Chondrocyte (in vitro differentiated cells): ENCODE results near the gene SBDS. TPM values are rescaled to one million over a fixed set of nuclear protein-coding genes. Genes with fewer than 3 reads are reported as not detected.

Source experiments
- DNase-seq: peaks from one replicate; pipeline ENCODE4 v3.0.0; 2021; ENCODE audit warnings: mixed read lengths, low spot score
- H3K27ac Mint-ChIP-seq: one replicate; pipeline ENCODE4 v1.8.0; 2021; ENCODE audit warnings: mild to moderate bottlenecking, moderate library complexity, mixed read lengths; ENCODE audit not compliant: unreplicated experiment
- H3K27me3 Mint-ChIP-seq: 2 replicates; pipeline ENCODE4 v1.8.0; 2021; ENCODE audit warnings: low read depth, mixed read lengths
- H3K36me3 Mint-ChIP-seq: 2 replicates; pipeline ENCODE4 v1.8.0; 2021; ENCODE audit warnings: low read depth, mixed read lengths
- H3K4me1 Mint-ChIP-seq: 2 replicates; pipeline ENCODE4 v1.8.0; 2021; ENCODE audit warnings: low read depth, mild to moderate bottlenecking, mixed read lengths
- H3K4me3 Mint-ChIP-seq: one replicate; pipeline ENCODE4 v1.8.0; 2021; ENCODE audit warnings: mild to moderate bottlenecking, moderate library complexity, mixed read lengths; ENCODE audit not compliant: unreplicated experiment
- H3K9me3 Mint-ChIP-seq: 2 replicates; pipeline ENCODE4 v1.8.0; 2021; ENCODE audit warnings: low read depth, mixed read lengths
- CTCF ChIP-seq: fragments of 200-600 bp; sonication (generic); IDR thresholded peaks from 2 replicates; pipeline ENCODE4 v1.5.0; 2021; ENCODE audit warnings: antibody characterized with exemption, mild to moderate bottlenecking, moderate library complexity
- total RNA-seq: library from RNA; stranded (reverse); gene quantifications from 3 replicates; pipeline ENCODE4 v1.2.1, GENCODE V29; 2021

SBDS gene
- total RNA-seq, 1 donor from 2014 or later, result 146 TPM

DNA sequence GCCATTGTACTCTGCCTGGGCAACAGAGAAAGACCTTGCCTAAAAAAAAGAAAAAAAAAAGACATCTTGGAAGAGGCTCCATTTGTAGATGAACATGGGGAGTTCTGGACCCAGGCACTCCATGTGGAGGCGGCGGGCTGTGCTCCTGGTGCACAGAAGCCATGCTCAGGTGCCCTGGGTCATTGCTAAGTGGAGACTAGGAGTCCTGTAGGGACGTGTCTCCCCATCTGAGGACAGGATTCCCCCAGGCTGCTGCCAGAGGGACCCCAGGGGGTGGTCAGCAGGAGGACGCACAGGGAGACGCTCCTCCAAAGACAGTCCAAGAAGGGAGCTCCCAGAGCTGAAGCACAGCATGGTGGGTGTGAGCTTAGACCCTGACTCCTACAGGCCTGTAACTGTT, 34.3 kb downstream of the SBDS start:
- DNase-seq, result peak; percentile 53
- no peaks in the 10 kb centered on the region for H3K9me3 Mint-ChIP-seq
- H3K4me1 Mint-ChIP-seq, result peaks cover 30% of the 10 kb centered on the region
- no peak overlapping the region for H3K27ac Mint-ChIP-seq
- no peak overlapping the region for H3K4me3 Mint-ChIP-seq
- TF ChIP-seq CTCF, result no peak
- no peaks in the 10 kb centered on the region for H3K27me3 Mint-ChIP-seq
- peaks cover 8% of the 10 kb centered on the region for H3K36me3 Mint-ChIP-seq

GRCh38 chr7:66960192-66960591, 35.2 kb downstream of the SBDS start:
- no peak overlapping the region for H3K4me3 Mint-ChIP-seq
- H3K4me1 Mint-ChIP-seq, result peaks cover 30% of the 10 kb centered on the region
- H3K36me3 Mint-ChIP-seq, result peaks cover 10% of the 10 kb centered on the region

DNA sequence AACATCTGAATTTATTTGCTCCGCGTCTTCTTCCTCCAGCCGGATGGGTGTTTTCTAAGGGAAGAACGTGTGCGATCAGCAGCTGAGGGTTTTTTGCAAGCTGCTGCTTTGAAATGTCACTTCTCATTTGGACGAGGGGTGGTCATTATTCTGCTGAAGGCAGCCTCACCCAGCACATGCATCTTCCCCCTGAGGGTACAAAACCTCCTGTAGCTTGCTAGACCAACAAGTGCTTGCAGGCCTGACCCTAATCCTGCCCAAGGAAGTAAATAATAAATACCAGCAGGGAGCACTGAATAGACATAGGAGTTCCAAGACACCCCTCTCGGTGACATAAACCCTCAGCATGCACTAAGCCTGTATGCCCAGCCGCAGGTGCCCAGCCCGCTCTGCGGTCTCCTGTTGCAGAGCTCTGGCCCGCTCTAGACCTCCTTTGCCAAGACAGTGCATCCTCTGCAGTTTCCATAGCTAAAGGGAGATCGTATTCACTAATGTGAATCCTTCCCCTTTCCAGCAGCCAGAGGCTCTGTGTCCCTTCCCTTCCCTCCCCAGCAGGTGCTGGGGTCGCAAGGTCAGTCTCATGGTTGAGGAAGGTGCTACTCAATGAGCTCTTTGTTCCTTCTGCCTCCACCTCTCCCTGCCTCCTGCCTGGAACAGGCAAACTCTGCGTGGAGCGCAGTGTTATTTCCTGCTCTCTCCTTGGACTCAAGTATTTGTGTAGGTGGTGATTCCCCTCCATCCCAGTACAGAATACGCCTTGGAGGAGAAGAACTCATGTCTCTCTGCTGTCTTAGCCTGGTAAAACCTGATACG, 36.6 kb downstream of the SBDS start:
- DNase-seq, result peak; percentile 32
- Mint-ChIP-seq H3K27ac (peak overlapping the region; percentile 51), H3K4me1 (peaks cover 22% of the 10 kb centered on the region), H3K27me3 (no peaks in the 10 kb centered on the region), H3K9me3 (no peaks in the 10 kb centered on the region), H3K4me3 (no peak overlapping the region), H3K36me3 (peaks cover 15% of the 10 kb centered on the region)
- no peak for TF ChIP-seq CTCF

More at GRCh38 chr7:66960192-66960591, 35.2 kb downstream of the SBDS start:
- H3K27ac Mint-ChIP-seq, result no peak overlapping the region
- peak; percentile 17 for DNase-seq
- no peak for TF ChIP-seq CTCF
- H3K27me3 Mint-ChIP-seq, result no peaks in the 10 kb centered on the region
- H3K9me3 Mint-ChIP-seq, result no peaks in the 10 kb centered on the region

- TF ChIP-seq CTCF, result no peak
- Mint-ChIP-seq H3K27me3 (no peaks in the 10 kb centered on the region), H3K9me3 (no peaks in the 10 kb centered on the region), H3K27ac (peak overlapping the region; percentile 90), H3K4me1 (peaks cover 27% of the 10 kb centered on the region), H3K4me3 (no peak overlapping the region), H3K36me3 (peaks cover 16% of the 10 kb centered on the region)
- no peak for DNase-seq
Measured at GRCh38 chr7:66957595-66958290, 37.6 kb downstream of the SBDS start.

DNA sequence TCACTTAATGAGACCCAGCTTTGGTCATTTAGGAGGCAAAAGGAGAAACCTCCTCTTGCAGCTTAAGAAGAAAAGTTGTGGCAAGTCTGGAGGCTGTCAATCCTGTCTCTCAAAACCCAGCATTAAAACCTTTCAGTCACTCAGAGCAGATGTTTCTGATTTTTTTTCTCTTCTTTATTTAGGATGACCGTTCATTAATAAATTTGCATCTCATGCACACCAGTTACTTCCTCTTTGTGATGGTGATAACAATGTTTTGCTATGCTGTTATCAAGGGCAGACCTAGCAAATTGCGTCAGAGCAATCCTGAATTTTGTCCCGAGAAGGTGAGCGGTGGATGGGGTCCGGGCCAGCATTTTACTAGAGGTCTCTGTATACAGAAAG, 42.4 kb downstream of the SBDS start:
- Mint-ChIP-seq H3K27ac (peak overlapping the region; percentile 46), H3K9me3 (no peaks in the 10 kb centered on the region), H3K4me3 (no peak overlapping the region), H3K27me3 (no peaks in the 10 kb centered on the region), H3K4me1 (peaks cover 37% of the 10 kb centered on the region), H3K36me3 (peaks cover 19% of the 10 kb centered on the region)
- DNase-seq, result no peak
- TF ChIP-seq CTCF, result no peak
